Measurements from ENCODE around the gene BCO1.

- TF ChIP-seq ZNF274 (IDR thresholded peaks at IDR 0.05; ENCODE audit: low read depth, low read length): no peak
- no peak for TF ChIP-seq YY1 (IDR thresholded peaks at IDR 0.05; ENCODE audit: insufficient read depth, insufficient read length)
- TF ChIP-seq SUZ12 (IDR thresholded peaks at IDR 0.05; ENCODE audit: extremely low read depth, insufficient read depth, insufficient read length): no peak
These were observed 94.9 kb downstream of the BCO1 start for GRCh38 chr16:81333356-81333755.

Data from NT2/D1 (cell line).